Measurements from ENCODE around the gene CRYGN. TPM values are rescaled to one million over a fixed set of nuclear protein-coding genes. Genes with fewer than 3 reads are reported as not detected.

Gene CRYGN
- total and polyA plus RNA-seq, 2 of the 13 experiments (the other 11 are each of a cell fraction or from before 2014, with no cell fraction given), result 0.11 TPM; not detected in 1

- TF ChIP-seq, protein P1, sequence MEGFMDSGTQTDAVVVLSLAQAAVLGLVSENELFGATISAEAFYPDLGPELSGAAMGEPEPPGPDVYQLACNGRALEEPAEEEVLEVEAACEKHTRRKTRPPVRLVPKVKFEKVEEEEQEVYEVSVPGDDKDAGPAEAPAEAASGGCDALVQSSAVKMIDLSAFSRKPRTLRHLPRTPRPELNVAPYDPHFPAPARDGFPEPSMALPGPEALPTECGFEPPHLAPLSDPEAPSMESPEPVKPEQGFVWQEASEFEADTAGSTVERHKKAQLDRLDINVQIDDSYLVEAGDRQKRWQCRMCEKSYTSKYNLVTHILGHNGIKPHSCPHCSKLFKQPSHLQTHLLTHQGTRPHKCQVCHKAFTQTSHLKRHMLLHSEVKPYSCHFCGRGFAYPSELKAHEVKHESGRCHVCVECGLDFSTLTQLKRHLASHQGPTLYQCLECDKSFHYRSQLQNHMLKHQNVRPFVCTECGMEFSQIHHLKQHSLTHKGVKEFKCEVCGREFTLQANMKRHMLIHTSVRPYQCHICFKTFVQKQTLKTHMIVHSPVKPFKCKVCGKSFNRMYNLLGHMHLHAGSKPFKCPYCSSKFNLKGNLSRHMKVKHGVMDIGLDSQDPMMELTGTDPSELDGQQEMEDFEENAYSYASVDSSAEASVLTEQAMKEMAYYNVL (CRISPR knock-in tag; IDR thresholded peaks at IDR 0.05; ENCODE audit: borderline replicate concordance), result no peak
- TF ChIP-seq ZNF275 (CRISPR knock-in tag; IDR thresholded peaks at IDR 0.05; ENCODE audit: borderline replicate concordance) (no peak), ZNF891 (CRISPR knock-in tag; IDR thresholded peaks at IDR 0.05) (no peak), EHMT2 (IDR thresholded peaks at IDR 0.05; ENCODE audit: borderline replicate concordance, low read depth, low read length) (no peak), RCOR2 (CRISPR knock-in tag; IDR thresholded peaks at IDR 0.05) (no peak), NKX3-1 (CRISPR knock-in tag; IDR thresholded peaks at IDR 0.05) (no peak), SYNCRIP (IDR thresholded peaks at IDR 0.05; ENCODE audit: insufficient read depth, low read depth, low read length) (no peak), ZNF720 (CRISPR knock-in tag; IDR thresholded peaks at IDR 0.05) (no peak), SMARCC2 (IDR thresholded peaks at IDR 0.05) (no peak), ZNF367 (CRISPR knock-in tag; IDR thresholded peaks at IDR 0.05; ENCODE audit: borderline replicate concordance) (no peak), DR1 (CRISPR knock-in tag; IDR thresholded peaks at IDR 0.05) (no peak), NFIB (CRISPR knock-in tag; IDR thresholded peaks at IDR 0.05; ENCODE audit: borderline replicate concordance) (no peak), MEIS1 (CRISPR knock-in tag; IDR thresholded peaks at IDR 0.05; ENCODE audit: borderline replicate concordance) (no peak), NCOA1 (CRISPR knock-in tag; IDR thresholded peaks at IDR 0.05) (no peak), KDM5B (CRISPR knock-in tag; IDR thresholded peaks at IDR 0.05; ENCODE audit: borderline replicate concordance) (no peak), TOPORS (CRISPR knock-in tag; IDR thresholded peaks at IDR 0.05) (no peak)
- TF ChIP-seq, protein P2, sequence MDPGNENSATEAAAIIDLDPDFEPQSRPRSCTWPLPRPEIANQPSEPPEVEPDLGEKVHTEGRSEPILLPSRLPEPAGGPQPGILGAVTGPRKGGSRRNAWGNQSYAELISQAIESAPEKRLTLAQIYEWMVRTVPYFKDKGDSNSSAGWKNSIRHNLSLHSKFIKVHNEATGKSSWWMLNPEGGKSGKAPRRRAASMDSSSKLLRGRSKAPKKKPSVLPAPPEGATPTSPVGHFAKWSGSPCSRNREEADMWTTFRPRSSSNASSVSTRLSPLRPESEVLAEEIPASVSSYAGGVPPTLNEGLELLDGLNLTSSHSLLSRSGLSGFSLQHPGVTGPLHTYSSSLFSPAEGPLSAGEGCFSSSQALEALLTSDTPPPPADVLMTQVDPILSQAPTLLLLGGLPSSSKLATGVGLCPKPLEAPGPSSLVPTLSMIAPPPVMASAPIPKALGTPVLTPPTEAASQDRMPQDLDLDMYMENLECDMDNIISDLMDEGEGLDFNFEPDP (CRISPR knock-in tag; conservative IDR thresholded peaks at IDR 0.05), result no peak
- Histone ChIP-seq H3K27me3 (ENCODE audit: control insufficient read depth in 1 of 2, insufficient read depth in 2 of 2, low read length in 2 of 2) (peaks cover 23 to 97% of the 10 kb centered on the region in 2 experiments), H3K36me3 (replicated peaks in 1 of 2; ENCODE audit: control insufficient read depth in 1 of 2, insufficient read depth in 2 of 2, low read length in 2 of 2) (no peaks in the 10 kb centered on the region), H3K79me2 (ENCODE audit: insufficient read depth, low read length) (no peaks in the 10 kb centered on the region), H3K4me3 (replicated peaks in 1 of 3; ENCODE audit: insufficient read depth in 1 of 3, low read depth in 2 of 3, low read length in 3 of 3) (no peak overlapping the region), H3K27ac (ENCODE audit: extremely low read length, insufficient read depth, low read length) (no peak overlapping the region), H3K4me1 (ENCODE audit: insufficient read depth, low read length) (no peaks in the 10 kb centered on the region), H3K9ac (ENCODE audit: insufficient read depth, low read depth, low read length) (no peak overlapping the region), H3K4me2 (ENCODE audit: low read depth, low read length) (no peak overlapping the region), H4K20me1 (ENCODE audit: insufficient read depth, low read length) (no peaks in the 10 kb centered on the region; the same call in 1 of the 2 replicates), H3K9me3 (ENCODE audit: low read length) (no peaks in the 10 kb centered on the region), H2AFZ (ENCODE audit: low read length) (no peak overlapping the region)
- intact Hi-C loops (cut with micrococcal nuclease; ENCODE audit: unreplicated experiment) (no loop called here), in situ Hi-C loops (cut with HindIII; ENCODE audit: extremely low pct_ligation_motif_present, low pct_unique_long_range_greater_than_20kb) (no loop called here)
- FAIRE-seq (no peak), ATAC-seq (no peak), DNase-seq (ENCODE audit: low spot score) (no peak)
- 0% methylated on average over 1 of the region's 10 CpGs for WGBS (ENCODE audit: low lambda C conversion rate)
- no TSS peak for BruUV-seq (replicated peaks)
- ChIA-PET POLR2A (no interaction called here), CTCF (ENCODE audit: low intra/inter-chr PET ratio, low total read pairs) (no interaction called here)
Observed at GRCh38 chr7:151388430-151388829, 51.5 kb downstream of the CRYGN start.
